ENCODE measurements around the gene ASTL.

Gene ASTL

DNA sequence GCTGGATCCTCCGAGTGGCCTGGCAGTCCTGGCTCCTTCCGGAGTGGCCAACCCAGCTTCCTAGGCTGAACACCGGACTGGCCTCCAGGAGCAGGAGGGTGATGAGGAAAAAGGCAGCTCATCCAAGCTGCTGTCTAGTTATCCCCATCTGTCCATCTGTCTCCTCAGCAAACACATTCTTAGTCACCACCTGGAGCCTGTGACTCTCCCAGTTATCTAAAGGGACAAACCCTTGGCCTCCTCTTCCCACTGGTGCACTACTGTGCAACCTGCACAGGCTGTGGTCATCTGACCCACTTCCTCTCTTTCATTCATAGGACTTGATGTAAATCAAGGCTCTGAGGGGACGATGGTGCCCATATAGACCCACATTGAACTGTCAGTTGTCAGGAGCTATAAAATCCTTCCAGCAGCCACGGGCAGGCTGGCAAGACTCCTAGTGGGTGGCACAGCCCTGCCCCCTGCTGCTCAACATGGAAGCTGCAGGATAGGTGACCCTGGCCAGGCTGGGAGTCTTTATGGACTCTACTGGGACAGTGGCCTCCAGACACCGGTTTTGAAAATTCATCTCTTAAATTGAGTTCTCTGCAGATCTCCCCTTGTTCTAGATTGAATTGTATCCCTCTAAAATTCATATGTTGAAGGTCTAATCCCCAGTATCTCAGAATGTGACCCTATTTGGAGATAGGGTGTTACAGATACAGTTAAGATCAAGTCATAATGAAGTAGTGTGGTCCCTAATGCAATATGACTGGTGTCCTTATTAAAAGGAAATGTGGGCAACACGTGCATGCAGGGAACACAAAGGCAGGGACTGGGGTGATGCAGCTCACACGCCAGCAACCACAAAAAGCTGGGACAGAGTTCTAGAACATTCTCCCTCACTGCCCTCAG is 36.2 kb upstream of the ASTL start:
- no peak for TF ChIP-seq EZH2phosphoT487 (conservative IDR thresholded peaks at IDR 0.05; ENCODE audit: low read length)
- TF ChIP-seq, protein P1, sequence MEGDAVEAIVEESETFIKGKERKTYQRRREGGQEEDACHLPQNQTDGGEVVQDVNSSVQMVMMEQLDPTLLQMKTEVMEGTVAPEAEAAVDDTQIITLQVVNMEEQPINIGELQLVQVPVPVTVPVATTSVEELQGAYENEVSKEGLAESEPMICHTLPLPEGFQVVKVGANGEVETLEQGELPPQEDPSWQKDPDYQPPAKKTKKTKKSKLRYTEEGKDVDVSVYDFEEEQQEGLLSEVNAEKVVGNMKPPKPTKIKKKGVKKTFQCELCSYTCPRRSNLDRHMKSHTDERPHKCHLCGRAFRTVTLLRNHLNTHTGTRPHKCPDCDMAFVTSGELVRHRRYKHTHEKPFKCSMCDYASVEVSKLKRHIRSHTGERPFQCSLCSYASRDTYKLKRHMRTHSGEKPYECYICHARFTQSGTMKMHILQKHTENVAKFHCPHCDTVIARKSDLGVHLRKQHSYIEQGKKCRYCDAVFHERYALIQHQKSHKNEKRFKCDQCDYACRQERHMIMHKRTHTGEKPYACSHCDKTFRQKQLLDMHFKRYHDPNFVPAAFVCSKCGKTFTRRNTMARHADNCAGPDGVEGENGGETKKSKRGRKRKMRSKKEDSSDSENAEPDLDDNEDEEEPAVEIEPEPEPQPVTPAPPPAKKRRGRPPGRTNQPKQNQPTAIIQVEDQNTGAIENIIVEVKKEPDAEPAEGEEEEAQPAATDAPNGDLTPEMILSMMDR (IDR thresholded peaks at IDR 0.05; ENCODE audit: insufficient read depth, low read length, poor library complexity, severe bottlenecking): peak; percentile 89
- Histone ChIP-seq H3F3A (ENCODE audit: insufficient read depth) (no peaks in the 10 kb centered on the region), H3K9me2 (replicated peaks; ENCODE audit: insufficient read depth, low read length) (no peaks in the 10 kb centered on the region), H3K4me3 (ENCODE audit: insufficient read depth, low read length, poor library complexity, severe bottlenecking) (no peak overlapping the region), H3K36me3 (ENCODE audit: low read length) (no peaks in the 10 kb centered on the region), H2AFZ (ENCODE audit: low read depth, low read length, severe bottlenecking) (no peak overlapping the region), H3K4me2 (ENCODE audit: low read depth, low read length, poor library complexity, severe bottlenecking) (no peak overlapping the region), H3K27ac (ENCODE audit: low read depth, low read length) (no peak overlapping the region), H3K9me3 (ENCODE audit: insufficient read depth, low read length) (no peaks in the 10 kb centered on the region), H3K79me2 (ENCODE audit: insufficient read depth, low read length) (no peaks in the 10 kb centered on the region), H4K20me1 (ENCODE audit: low read depth, low read length) (no peaks in the 10 kb centered on the region), H3K9ac (ENCODE audit: low read length) (no peak overlapping the region), H3K27me3 (ENCODE audit: low read length) (no peaks in the 10 kb centered on the region)

DNA sequence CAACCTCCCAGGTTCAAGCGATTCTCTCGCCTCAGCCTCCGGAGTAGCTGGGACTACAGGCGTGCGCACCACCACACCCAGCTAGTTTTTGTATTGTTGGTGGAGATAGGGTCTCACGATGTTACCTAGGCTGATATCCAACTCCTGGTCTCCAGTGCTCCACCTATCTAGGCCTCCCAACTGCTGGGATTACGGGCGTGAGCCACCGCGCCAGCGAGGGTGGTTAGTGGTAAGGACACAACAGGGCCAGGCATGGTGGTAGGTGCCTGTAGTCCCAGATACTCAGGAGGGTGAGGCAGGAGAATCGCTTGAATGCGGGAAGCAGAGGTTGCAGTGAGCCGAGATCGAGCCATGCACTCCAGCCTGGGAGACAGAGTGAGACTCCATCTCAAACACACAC is 33.5 kb upstream of the ASTL start:
- Histone ChIP-seq H3K9ac (ENCODE audit: low read length) (no peak overlapping the region), H4K20me1 (ENCODE audit: low read depth, low read length) (no peaks in the 10 kb centered on the region), H3K27me3 (ENCODE audit: low read length) (no peaks in the 10 kb centered on the region), H3K4me3 (ENCODE audit: insufficient read depth, low read length, poor library complexity, severe bottlenecking) (no peak overlapping the region), H3K4me2 (ENCODE audit: low read depth, low read length, poor library complexity, severe bottlenecking) (no peak overlapping the region), H3K36me3 (ENCODE audit: low read length) (no peaks in the 10 kb centered on the region), H3K79me2 (ENCODE audit: insufficient read depth, low read length) (no peaks in the 10 kb centered on the region), H3K9me2 (replicated peaks; ENCODE audit: insufficient read depth, low read length) (no peaks in the 10 kb centered on the region), H3K27ac (ENCODE audit: low read depth, low read length) (no peak overlapping the region), H3F3A (ENCODE audit: insufficient read depth) (no peaks in the 10 kb centered on the region), H3K9me3 (ENCODE audit: insufficient read depth, low read length) (no peaks in the 10 kb centered on the region), H2AFZ (ENCODE audit: low read depth, low read length, severe bottlenecking) (no peak overlapping the region)
- no peak for TF ChIP-seq EZH2phosphoT487 (conservative IDR thresholded peaks at IDR 0.05; ENCODE audit: low read length)
- TF ChIP-seq, protein P1 (IDR thresholded peaks at IDR 0.05; ENCODE audit: insufficient read depth, low read length, poor library complexity, severe bottlenecking): no peak

- H3K79me2 ChIP-seq (ENCODE audit: insufficient read depth, low read length): no peaks in the 10 kb centered on the region
- H3F3A ChIP-seq (ENCODE audit: insufficient read depth): no peaks in the 10 kb centered on the region
- H2AFZ ChIP-seq (ENCODE audit: low read depth, low read length, severe bottlenecking): no peak overlapping the region
- TF ChIP-seq, protein P1 (IDR thresholded peaks at IDR 0.05; ENCODE audit: insufficient read depth, low read length, poor library complexity, severe bottlenecking): no peak
- no peak for TF ChIP-seq EZH2phosphoT487 (conservative IDR thresholded peaks at IDR 0.05; ENCODE audit: low read length)
- H3K27me3 ChIP-seq (ENCODE audit: low read length): no peaks in the 10 kb centered on the region
- no peaks in the 10 kb centered on the region for H3K36me3 ChIP-seq (ENCODE audit: low read length)
- H3K4me3 ChIP-seq (ENCODE audit: insufficient read depth, low read length, poor library complexity, severe bottlenecking): no peak overlapping the region
- H4K20me1 ChIP-seq (ENCODE audit: low read depth, low read length): no peaks in the 10 kb centered on the region
- no peak overlapping the region for H3K9ac ChIP-seq (ENCODE audit: low read length)
- no peaks in the 10 kb centered on the region for H3K9me3 ChIP-seq (ENCODE audit: insufficient read depth, low read length)
- no peak overlapping the region for H3K27ac ChIP-seq (ENCODE audit: low read depth, low read length)
- H3K4me2 ChIP-seq (ENCODE audit: low read depth, low read length, poor library complexity, severe bottlenecking): no peak overlapping the region
- no peaks in the 10 kb centered on the region for H3K9me2 ChIP-seq (replicated peaks; ENCODE audit: insufficient read depth, low read length)
These were observed 32.3 kb upstream of the ASTL start for GRCh38 chr2:96170626-96171025.
